Ramos (cell line): ENCODE data around the gene OR51F2.
"Not testable (repeated sequence)": the region's sequence is repeated elsewhere in the genome, so short reads cannot be mapped to it uniquely, and the experiment has no call there.

Experiments used
- in situ Hi-C: fragments of 300-500 bp; cut with MboI; formaldehyde crosslinking; loops from one replicate; pipeline ENCODE4 v1.14.3; 2022; ENCODE audit warnings: low sequenced_read_pairs; ENCODE audit not compliant: unreplicated experiment

Gene OR51F2, protein sequence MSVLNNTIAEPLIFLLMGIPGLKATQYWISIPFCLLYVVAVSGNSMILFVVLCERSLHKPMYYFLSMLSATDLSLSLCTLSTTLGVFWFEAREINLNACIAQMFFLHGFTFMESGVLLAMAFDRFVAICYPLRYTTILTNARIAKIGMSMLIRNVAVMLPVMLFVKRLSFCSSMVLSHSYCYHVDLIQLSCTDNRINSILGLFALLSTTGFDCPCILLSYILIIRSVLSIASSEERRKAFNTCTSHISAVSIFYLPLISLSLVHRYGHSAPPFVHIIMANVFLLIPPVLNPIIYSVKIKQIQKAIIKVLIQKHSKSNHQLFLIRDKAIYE

DNA sequence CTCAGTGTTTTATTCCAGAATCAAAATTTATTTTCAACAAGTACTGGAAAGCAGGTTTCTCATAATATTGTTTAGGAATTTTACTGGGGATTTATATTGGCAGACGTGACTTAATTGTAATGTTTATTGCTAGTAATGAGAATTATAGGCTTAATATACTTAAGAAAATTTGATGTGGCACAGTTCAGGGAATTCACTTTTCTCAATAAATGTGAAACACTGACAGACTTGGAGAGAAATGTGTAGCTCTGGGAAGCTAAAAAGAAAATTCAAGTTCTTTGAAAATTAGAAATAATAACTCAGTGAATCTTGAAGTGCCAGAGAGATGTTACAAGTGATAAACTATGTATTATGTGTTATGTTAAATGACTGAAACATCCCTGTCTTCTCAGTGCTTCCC lies at the start of gene OR51F2:
TSS of gene OR51F2 (plus strand) at position 301 of the 400 bp plus-strand sequence. CDS start 101 bp downstream, outside the sequence.
- in situ Hi-C loops: no loop called here

DNA sequence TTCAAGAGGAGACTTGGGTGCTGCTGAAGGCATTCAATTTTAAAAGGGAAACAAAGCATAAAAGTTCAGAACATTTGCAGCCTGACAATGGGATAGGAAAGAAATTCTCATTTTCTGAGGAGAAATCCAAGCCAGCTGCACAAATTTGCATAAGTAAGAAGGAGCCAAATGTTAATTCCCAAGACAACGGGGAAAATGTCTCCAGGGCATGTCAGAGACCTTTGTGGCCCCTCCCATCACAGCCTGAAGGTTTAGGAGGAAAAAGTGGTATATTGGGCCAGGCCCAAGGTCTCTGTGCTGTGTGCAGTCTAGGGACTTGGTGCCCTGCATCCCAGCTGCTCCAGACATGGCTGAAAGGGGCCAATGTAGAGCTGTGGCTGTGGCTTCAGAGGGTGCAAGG lies 38.7 kb upstream of the OR51F2 start:
- in situ Hi-C loops: no loop called here

DNA sequence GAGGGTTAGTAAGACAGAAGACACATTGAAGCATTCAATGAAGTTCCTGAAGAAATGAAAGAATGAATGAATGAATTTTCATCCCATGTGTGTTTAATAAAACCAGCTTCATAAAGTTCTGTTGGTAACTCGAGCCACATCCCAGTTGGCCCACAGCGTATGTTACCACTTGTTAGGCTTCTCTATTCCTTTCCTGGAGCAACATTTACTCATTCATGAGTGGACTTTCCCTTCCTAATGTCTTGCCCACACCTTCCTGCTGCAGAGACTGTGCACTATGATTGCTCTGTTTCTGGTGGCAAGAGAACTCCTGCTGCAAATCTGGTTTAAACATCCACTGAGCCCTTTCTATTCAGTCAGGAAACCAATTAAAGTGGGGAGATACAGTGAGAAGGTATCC lies 23.9 kb upstream of the OR51F2 start:
- in situ Hi-C loops: no loop called here

DNA sequence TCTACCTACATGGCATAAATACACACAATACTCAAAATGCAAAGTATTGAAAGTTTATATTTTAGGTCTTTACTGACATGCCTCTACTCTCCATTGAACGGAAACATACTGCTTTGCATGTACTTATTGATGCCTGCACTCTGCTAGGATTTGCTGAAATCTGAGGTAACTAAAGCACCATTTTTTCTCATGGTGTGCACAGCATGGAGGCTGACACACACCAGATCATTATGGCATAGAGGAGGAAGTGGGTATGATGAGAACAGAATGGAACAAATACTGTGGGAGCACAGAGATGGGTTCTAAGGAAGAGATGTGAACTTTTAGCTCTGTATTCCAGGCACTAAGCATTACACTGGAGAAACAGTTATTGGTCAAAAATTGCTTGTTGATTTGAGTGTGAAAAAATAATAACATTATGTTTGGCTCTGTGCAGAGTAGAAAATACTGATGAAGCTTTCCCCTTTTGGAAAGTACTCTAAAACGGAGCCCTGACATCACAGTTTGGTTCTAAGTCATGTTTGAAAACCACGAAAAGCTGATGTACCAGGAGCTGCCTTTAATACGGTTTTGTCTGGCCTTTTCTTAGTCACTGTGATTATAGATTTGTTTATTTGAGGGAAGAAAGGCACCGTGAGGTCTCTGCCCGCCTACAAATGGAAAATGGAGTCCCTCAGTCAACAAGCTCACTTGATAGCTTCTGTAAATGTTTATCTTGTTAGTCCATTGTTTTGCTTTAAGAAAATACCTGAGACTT lies 22.5 kb upstream of the OR51F2 start:
- in situ Hi-C loops: no loop called here

DNA sequence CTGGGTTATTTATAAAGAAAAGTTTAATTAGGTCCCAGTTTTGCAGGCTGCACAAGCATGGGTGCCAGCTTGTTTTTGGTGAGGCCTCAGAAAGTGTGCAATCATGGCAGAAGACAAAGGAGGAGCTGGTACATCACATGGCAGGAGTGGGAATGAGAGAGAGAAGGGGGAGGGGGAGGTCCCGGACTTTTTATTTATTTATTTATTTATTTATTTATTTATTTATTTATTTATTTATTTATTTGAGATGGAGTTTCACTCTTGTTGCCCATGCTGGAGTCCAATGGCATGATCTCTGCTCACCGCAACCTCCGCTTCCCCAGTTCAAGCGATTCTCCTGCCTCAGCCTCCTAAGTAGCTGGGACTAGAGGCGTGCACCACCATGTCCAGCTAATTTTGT lies 19.8 kb upstream of the OR51F2 start:
- in situ Hi-C loops: not testable (repeated sequence)

DNA sequence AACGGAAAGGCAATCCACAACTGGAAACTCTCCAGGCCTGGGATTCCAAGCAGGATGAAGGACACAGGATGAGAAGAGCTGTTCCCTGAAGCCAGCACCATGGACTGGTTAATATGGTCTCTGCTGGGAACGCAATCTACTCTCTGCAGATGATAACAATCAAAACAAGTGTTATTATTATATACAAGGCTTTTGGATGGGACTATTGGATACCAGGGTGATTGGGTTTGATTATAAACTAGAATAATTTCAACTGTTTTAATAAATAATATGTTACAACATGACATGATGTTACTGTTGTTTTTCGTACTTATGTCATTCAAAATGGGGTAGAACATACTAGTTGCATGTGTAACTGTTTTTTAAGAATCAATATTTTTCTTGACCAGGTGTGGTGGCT lies 16.8 kb upstream of the OR51F2 start, which contains the start of gene OR52R1:
TSS of gene OR52R1 (minus strand) at position 101 of the 400 bp plus-strand sequence. CDS start at position 101, 0 bp downstream.
- in situ Hi-C loops: no loop called here

DNA sequence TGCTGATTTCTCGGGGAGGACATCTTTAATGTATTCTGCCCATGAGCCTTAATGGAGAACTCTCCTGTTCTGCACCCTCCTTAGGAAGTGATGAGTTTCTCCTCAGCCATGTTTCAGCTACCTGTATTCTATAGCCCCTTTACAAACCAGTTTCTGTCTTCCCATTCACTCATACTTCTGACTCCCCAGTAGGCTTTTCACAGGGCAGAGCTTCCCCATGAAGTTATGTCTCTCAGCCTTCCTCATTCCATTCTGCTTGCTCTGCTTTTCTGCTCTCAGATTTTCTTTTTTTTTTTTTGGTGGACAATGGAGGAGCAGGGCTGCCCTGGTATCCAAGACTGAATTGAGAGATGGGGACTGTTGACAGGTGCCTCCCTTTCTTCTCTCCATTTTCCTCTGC lies 12.6 kb upstream of the OR51F2 start:
- in situ Hi-C loops: no loop called here

DNA sequence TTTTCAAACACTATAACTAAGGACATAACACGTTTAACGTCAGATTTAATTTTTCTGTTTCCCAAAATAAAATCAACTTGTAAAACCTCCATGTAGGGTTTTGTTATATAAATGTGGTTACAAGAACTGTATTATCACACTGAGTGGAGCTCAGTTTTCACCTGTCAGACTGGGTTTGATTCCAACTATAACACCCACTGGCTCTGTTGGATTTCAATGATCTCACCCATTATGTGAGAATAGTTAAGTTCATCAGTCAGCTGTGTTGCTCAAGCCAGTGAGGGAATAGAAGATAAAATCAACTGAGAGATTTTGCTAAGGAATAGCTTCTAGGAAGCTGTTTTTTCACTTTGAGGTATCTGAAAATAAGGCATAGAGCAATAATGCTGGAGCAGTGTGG lies 11.9 kb upstream of the OR51F2 start:
- in situ Hi-C loops: no loop called here

DNA sequence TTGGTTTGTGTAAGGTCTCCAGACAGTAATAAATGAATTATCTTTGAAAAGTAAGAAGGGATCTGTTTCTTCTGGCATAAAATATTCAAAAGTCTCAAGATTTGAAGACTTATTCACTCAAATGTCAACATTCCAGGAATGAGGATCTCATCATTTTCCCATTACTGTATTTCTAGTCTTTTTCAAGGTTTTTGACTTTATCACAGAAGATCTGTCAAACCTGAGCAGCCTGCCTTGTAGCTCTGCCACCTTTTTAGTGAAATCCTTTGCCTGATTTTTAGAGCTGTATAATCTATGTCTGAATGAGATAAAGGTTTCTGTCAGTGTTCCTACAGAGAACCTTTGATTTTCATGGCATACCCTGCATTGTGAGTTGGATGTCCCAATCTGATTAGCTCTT lies 4.0 kb downstream of the OR51F2 start:
- in situ Hi-C loops: no loop called here

DNA sequence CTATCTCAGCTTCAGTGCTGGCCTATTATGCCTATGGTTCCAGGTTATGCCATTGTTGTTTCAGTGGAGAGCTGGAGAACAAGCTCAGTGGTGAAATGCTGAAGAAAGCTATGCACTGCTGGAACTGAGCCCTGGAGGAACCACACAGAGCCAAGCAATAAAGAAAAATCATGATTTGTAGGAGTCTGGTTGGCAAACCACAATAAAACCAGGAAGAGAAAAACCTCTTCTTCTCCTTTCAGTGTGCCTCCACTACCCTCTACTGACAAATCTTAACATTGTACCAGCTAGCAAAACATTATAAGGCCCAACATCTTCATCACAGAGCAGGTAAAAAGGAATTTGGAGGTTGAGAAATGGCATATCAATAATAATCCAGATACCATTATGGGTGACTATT lies 5.3 kb downstream of the OR51F2 start:
- in situ Hi-C loops: no loop called here

DNA sequence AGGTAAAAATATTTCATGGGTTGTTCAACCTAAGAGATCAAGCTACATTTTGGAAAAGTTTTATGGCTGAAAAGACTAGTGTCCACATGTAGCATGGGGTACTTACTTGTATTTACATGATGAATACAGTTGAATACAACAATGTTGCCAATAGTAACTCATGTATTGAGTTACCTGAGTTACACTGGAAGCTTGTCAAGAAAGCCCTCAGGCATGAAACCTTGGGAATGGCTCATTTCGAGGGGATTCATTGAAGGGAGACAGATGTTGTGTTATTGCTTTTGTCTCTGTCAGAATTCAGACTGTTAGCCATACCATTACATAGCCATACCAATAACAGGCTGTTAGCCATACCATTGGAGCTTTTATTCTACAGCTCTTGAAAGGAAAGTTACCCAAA lies 9.2 kb downstream of the OR51F2 start:
- in situ Hi-C loops: no loop called here

DNA sequence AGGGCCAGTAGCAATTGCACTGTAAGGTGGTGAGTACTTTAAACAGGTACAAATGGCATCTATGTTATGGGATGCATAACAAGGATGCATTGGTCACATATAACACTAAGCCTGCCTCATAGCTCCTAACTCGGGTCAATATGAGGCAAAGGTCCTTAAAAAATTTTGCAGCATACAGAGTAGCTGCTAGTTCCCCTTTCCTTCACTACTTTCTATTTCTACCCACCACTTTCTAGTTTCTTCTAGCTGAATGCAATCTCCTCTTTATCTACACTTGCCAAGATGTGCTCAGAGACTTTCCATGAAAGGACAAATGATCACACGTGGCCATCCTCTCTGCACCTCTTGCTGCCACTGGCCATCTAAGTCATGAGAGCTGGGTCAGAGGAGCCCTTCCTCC lies 9.8 kb downstream of the OR51F2 start:
- in situ Hi-C loops: no loop called here

DNA sequence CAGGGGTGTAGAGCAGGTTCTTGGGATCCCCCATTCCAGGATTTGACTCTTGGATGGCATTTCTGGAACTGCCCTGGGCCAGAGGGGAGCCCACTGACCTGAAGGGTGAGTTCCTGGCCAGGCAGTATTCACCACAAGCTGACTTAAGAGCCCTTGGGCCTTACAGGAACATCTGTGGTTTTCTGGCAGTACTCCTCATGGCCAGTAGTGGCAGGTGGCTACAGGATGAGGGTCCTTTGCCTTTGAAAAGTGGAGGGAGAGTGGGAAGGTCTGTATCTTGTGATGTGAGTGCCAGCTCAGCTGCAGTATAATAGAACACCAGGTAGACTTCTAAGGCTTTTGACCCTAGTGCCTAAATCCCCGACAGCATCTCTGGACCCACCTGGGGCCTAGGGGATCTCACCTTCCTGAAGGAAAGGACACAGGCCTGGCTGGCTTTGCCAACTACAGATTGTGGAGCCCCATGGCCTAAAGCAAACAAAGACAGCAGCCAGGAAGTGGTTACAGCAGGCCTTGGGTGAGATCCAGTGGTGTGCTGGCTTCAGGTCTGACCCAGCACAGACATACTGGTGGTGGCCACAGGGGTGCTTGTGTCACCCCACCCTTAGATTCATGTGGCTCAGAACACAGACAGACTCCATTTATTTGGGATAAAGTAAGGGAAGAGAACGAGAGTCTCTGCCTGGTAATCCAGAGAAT lies 18.9 kb downstream of the OR51F2 start:
- in situ Hi-C loops: no loop called here

DNA sequence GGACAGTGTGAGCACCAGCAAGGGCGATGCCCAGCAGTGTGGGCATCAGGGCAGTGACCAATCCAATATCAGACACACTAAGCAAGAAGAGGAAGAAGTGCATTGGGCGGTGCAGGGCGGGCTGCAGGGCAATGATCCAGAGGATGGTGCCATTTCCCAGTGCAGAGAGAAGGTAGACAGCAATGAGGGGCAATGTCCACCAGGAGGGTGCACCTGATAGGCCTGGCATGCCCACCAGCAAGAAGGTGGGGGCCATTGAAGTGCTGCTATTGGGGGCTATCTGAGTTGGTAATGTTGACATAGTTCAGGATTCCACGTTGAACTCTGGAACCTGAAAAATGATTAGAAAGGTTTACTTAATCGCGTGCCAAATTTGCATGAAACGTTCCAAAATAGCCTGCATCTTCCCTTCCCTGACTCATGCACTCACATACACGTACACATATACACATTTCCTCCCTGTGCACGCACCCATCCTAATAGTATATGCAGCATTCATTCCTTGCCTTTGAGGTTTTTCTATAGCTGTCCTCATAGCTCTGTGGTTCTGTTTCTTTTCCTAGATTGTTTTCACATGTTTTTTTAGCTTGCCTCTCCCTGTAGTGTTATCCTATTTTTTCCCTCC lies 27.9 kb downstream of the OR51F2 start, which contains the start of gene OR51S1:
TSS of gene OR51S1 (minus strand) at position 301 of the 625 bp plus-strand sequence. CDS start at position 301, 0 bp downstream.
- in situ Hi-C loops: no loop called here

DNA sequence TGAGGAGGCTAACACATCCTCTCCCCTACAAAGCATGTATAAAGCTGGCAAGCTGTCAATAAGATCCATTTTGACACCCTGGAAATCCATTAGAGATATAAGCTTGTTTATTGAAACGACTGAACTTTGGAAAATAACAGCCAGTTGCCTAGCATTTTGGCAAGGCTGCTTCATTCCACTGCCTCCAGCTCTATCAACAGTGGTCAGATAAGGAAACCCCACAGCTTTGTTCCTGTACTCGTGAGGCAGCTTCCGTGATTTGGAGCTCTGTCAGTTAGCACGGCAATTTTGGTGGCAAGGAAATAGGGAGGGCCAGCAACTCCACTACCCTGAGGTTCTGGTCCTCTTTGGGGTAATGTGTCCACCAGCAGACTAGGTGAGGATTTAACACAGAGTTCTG lies 29.9 kb downstream of the OR51F2 start:
- in situ Hi-C loops: no loop called here

DNA sequence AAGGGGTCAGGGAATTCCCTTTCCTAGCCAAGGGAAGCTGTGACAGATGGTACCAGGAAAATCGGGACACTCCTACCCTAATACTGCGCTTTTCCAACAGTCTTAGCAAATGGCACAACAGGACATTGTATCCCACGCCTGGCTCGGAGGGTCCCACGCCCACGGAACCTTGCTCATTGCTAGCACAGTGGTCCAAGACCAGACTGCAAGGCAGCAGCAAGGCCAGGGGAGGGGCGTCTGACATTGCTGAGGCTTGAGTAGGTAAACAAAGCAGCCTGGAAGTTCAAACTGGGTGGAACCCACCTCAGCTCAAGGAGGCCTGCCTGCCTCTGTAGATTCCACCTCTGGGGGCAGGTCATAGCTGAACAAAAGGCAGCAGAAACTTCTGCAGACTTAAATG lies 33.2 kb downstream of the OR51F2 start:
- in situ Hi-C loops: not testable (repeated sequence)

DNA sequence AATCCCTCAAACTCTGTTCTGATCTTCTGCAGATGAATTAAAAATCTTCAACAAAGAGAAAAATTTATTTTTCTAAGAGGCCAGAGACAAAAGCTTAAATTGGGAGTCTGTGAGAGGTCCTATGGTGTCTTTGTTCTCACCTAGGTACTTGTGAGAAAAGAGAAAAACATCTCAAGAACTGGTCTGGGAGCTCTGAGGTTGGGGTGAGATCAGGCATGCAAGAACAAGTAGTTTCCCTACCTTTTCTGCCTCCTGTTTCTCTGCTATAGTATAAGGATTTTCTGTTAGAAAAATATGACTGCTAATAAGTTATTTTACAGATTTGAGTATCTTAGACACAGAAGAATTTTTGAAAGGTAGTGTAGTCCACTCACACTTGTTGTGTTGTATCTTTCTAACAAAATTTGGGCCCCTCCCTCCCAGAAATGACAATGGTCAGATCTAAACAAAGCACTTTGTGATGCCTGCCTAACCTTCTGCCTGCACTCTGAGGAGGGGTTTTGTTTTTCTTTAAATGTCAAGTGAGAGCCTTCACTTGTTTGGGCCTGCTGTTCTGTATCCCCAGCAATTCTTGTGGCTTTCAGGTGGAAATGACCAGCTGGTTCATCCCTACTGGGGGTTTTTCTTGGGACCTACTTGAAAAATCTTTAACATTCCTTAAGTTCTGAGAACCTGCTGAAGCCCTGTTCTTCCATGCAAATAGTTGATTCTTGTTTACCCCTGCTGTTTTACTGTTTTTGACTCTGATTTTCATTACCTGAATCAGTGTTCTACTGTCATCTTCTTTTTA lies 41.5 kb downstream of the OR51F2 start:
- in situ Hi-C loops: no loop called here

DNA sequence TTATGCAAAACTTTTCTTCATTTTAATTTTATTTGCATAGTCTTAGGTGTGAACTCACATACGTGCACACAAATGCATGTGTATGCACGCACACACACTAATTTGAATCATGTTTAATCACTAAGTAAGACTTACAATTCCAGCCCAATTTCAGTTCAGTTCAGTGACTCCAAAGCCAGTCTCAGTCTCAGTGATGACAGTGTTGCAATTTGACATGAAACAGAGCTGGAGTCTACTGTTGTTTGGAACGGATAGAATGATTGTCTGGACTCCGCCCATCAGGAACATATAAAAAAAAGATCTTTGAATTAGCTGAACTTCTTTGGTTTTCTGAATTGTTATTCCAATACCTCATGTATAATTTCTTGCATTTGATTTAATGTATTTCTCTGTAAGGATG lies 42.8 kb downstream of the OR51F2 start:
- in situ Hi-C loops: no loop called here

DNA sequence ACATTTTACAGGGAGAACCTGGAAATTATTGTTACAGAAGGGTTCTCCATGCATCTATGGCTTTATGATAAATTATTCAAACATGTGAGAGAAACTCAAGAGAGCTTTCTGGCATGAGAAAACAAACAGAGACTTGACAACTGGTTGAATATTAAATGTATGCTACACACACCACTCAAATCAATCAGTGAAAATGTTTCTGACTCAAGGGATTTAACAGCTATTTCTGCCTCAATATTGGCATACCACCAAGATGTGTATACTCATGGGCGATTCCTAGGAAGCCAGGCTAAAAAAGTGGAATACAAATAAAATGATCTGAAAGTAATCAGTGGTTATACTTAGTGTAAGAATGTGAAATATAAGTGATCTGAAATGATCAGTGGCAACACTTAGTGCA lies 44.7 kb downstream of the OR51F2 start:
- in situ Hi-C loops: no loop called here
